LNCAP (cell line): ENCODE measurements around the gene MAN1A1.

Experiments
- TF ChIP-seq, protein P1 (sequence below): fragments of 450-650 bp; IDR thresholded peaks from 2 replicates; pipeline ENCODE4 v1.5.1; 2017; ENCODE audit warnings: mild to moderate bottlenecking

Gene MAN1A1

GRCh38 chr6:119328892-119329793 is 20.4 kb downstream of the MAN1A1 start:
- TF ChIP-seq, protein P1, sequence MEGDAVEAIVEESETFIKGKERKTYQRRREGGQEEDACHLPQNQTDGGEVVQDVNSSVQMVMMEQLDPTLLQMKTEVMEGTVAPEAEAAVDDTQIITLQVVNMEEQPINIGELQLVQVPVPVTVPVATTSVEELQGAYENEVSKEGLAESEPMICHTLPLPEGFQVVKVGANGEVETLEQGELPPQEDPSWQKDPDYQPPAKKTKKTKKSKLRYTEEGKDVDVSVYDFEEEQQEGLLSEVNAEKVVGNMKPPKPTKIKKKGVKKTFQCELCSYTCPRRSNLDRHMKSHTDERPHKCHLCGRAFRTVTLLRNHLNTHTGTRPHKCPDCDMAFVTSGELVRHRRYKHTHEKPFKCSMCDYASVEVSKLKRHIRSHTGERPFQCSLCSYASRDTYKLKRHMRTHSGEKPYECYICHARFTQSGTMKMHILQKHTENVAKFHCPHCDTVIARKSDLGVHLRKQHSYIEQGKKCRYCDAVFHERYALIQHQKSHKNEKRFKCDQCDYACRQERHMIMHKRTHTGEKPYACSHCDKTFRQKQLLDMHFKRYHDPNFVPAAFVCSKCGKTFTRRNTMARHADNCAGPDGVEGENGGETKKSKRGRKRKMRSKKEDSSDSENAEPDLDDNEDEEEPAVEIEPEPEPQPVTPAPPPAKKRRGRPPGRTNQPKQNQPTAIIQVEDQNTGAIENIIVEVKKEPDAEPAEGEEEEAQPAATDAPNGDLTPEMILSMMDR = no peak

DNA sequence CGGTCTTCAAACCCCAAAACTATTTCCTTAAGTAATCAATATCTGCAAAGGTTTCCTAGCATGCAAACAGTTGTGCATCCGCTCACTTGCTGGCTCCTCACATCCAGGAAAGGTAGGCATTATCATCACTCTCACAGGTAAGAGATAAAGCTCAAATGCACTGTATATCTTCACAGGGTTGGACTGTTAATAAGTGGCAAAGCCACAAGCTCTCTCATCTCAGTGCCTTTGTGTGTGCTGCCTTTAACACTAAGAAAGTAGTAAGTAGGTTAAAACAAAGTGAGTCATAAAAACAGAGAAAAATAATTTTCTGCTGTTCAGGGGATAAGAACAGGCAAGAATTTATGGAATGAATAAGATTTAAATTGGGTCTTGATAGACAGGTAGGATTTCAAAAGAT is 21.3 kb downstream of the MAN1A1 start:
- TF ChIP-seq, protein P1 = no peak

GRCh38 chr6:119327810-119328209 is 21.8 kb downstream of the MAN1A1 start:
- TF ChIP-seq, protein P1 = no peak

DNA sequence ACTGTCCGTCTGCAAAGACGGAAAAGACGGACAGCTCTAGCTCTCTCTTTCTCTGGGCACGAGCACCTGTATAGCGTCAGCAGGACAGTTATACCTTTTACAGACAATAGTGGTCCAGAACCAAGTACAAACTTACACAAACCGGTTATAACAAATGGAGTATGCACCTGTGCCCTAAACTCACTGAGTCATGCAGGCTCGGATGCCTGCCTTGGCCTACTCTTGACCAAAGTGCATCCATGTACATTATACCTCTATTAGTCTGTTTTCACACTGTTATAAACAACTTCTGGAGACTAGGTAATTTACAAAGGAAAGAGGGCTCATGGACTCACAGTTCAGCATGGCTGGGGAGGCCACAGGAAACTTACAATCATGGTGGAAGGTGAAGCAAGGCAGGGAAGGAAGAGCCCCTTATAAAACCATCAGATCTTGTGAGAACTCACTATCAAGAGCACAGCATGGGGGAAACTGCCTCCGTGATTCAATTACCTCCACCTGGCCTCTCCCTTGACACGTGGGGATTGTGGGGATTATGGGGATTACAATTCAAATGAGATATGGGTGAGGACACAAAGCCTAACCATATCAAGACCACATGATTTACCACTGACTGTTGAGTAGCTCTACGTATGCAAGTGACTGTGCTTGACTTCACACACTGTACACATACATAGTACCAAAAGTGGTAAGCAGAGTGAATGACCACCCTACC is 23.1 kb downstream of the MAN1A1 start:
- TF ChIP-seq, protein P1 = no peak

GRCh38 chr6:119325559-119326265 is 23.8 kb downstream of the MAN1A1 start:
- TF ChIP-seq, protein P1 = no peak

DNA sequence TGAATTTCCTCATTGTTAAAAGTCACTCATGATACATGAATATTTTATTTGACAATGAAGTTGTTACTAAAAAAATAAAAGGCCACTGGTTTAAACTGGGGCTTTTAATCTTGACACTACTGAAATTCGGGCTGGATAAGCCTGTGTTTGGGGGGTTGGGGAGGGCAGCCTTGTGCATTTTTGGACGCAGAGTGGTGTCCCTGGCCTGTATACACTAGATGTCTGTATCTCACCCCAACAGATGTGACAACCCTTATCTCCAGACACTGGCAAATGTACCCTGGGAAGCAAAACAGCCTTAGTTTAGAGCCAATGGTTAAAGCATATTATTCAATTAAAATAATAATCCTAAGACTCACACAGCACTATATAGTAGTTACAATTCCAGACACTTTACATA is 24.8 kb downstream of the MAN1A1 start:
- TF ChIP-seq, protein P1 = no peak

DNA sequence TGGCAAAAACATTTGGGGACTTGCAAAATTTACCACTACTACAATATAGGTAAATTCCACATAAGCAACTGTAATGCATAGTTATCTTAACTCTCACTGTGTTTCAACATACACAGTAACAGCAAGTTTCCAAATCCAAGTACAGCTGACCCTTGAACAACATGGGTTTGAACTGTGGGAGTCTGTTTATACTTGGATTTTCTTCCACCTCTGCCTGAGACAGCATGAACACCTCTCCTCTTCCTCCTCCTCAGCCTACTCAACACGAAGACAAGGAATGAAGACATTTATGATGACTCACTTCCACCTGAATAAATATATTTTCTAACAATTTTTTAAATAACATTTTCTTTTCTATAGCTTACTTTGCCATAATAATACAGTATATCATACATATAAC is 25.6 kb downstream of the MAN1A1 start:
- TF ChIP-seq, protein P1 = no peak
